OCI-LY3 (cell line): ENCODE measurements around the gene PROK1.

Experiments
- H2AFZ ChIP-seq: fragments of 200-600, 300-600 bp; shearing (Covaris generic); 2 replicates; pipeline ENCODE4 v1.6.0; 2014; ENCODE audit warnings: antibody characterized with exemption, low read depth, low read length
- H3K27ac ChIP-seq: fragments of 200-600, 300-600 bp; sonication (generic); 2 replicates; pipeline ENCODE4 v1.5.1; 2014; ENCODE audit warnings: mild to moderate bottlenecking, low read length, moderate library complexity, mixed read lengths
- H3K27me3 ChIP-seq: fragments of 200-600, 300-600 bp; sonication (generic); 2 replicates; pipeline ENCODE4 v1.6.1; 2014; ENCODE audit warnings: low read depth, low read length, mixed read lengths
- H3K36me3 ChIP-seq: fragments of 200-600, 300-600 bp; sonication (generic); replicated peaks from 2 replicates; pipeline ENCODE3; 2014; ENCODE audit warnings: low read depth, low read length, mixed read lengths
- H3K4me1 ChIP-seq: fragments of 300-600, 200-600 bp; sonication (generic); 2 replicates; pipeline ENCODE4 v1.6.1; 2014; ENCODE audit warnings: low read length, mixed read lengths
- H3K4me2 ChIP-seq: fragments of 200-600, 300-600 bp; sonication (generic); 2 replicates; pipeline ENCODE4 v1.6.1; 2014; ENCODE audit warnings: low read length, mixed read lengths
- H3K4me3 ChIP-seq: fragments of 300-600, 200-600 bp; sonication (generic); 2 replicates; pipeline ENCODE4 v1.5.1; 2014; ENCODE audit warnings: antibody characterized with exemption, mild to moderate bottlenecking, low read length, moderate library complexity
- H3K79me2 ChIP-seq: fragments of 300-600, 200-600 bp; shearing (Covaris generic); 2 replicates; pipeline ENCODE4 v1.6.1; 2014; ENCODE audit warnings: mild to moderate bottlenecking, low read length, mixed read lengths
- H3K9ac ChIP-seq: fragments of 300-600, 200-600 bp; shearing (Covaris generic); 2 replicates; pipeline ENCODE4 v1.6.0; 2014; ENCODE audit warnings: mild to moderate bottlenecking, low read length, moderate library complexity
- H3K9me3 ChIP-seq: fragments of 200-600, 300-600 bp; shearing (Covaris generic); 2 replicates; pipeline ENCODE4 v1.6.1; 2014; ENCODE audit warnings: low read length, mixed read lengths; ENCODE audit not compliant: insufficient read depth
- H4K20me1 ChIP-seq: fragments of 200-600, 300-600 bp; sonication (generic); 2 replicates; pipeline ENCODE4 v1.6.1; 2016; ENCODE audit warnings: low read length, mixed read lengths; ENCODE audit not compliant: insufficient read depth
- CTCF ChIP-seq: fragments of 200-600, 300-600 bp; sonication (generic); IDR thresholded peaks from 2 replicates; pipeline ENCODE4 v1.5.1; 2014; ENCODE audit warnings: antibody characterized with exemption, low read length, low read depth
- EZH2phosphoT487 ChIP-seq: fragments of 200-600 bp; shearing (Covaris generic); IDR thresholded peaks from 2 replicates; pipeline ENCODE4 v1.6.1; 2018; ENCODE audit warnings: antibody characterized with exemption, mixed run types, low read depth

Gene PROK1

GRCh38 chr1:110407260-110408210, 43.4 kb upstream of the PROK1 start, which contains the start of gene LAMTOR5:
LAMTOR5 (minus strand) TSS chr1:110407694; CDS start chr1:110407620, 74 bp downstream.
- no peak for TF ChIP-seq EZH2phosphoT487
- no peak for TF ChIP-seq CTCF
- Histone ChIP-seq H3K27ac (peak within 1 kb of the TSS; percentile 55), H3K27me3 (no peaks in the 10 kb centered on the region), H3K79me2 (peaks cover 21% of the 10 kb centered on the region), H3K36me3 (peaks cover 9% of the 10 kb centered on the region), H3K4me3 (peak within 1 kb of the TSS; percentile 95), H2AFZ (peak within 1 kb of the TSS; percentile 66; the same call in 1 of the 2 replicates), H4K20me1 (no peaks in the 10 kb centered on the region), H3K4me2 (peak within 1 kb of the TSS; percentile 94), H3K9ac (peak within 1 kb of the TSS; percentile 83), H3K4me1 (peaks cover 8% of the 10 kb centered on the region), H3K9me3 (no peaks in the 10 kb centered on the region)

GRCh38 chr1:110408488-110408887, 42.5 kb upstream of the PROK1 start:
- Histone ChIP-seq H4K20me1 (no peaks in the 10 kb centered on the region), H3K4me2 (peak overlapping the region; percentile 94), H3K4me3 (peak overlapping the region; percentile 95), H3K79me2 (peaks cover 21% of the 10 kb centered on the region), H2AFZ (no peak overlapping the region), H3K9me3 (no peaks in the 10 kb centered on the region), H3K9ac (no peak overlapping the region; the same call in 1 of the 2 replicates), H3K27me3 (no peaks in the 10 kb centered on the region), H3K4me1 (peaks cover 17% of the 10 kb centered on the region), H3K27ac (no peak overlapping the region), H3K36me3 (peaks cover 6% of the 10 kb centered on the region)
- TF ChIP-seq EZH2phosphoT487: no peak
- TF ChIP-seq CTCF: no peak

GRCh38 chr1:110409316-110409715, 41.6 kb upstream of the PROK1 start:
- Histone ChIP-seq H3K4me2 (no peak overlapping the region), H3K36me3 (peaks cover under 1% of the 10 kb centered on the region), H3K79me2 (peaks cover 21% of the 10 kb centered on the region), H4K20me1 (no peaks in the 10 kb centered on the region), H3K4me1 (peaks cover 23% of the 10 kb centered on the region), H3K9me3 (no peaks in the 10 kb centered on the region), H3K27ac (no peak overlapping the region), H3K9ac (no peak overlapping the region), H3K4me3 (no peak overlapping the region), H2AFZ (no peak overlapping the region), H3K27me3 (no peaks in the 10 kb centered on the region)
- TF ChIP-seq CTCF: no peak
- no peak for TF ChIP-seq EZH2phosphoT487

GRCh38 chr1:110411173-110411735, 39.7 kb upstream of the PROK1 start:
- TF ChIP-seq CTCF (no peak), EZH2phosphoT487 (no peak)
- Histone ChIP-seq H3K9me3 (no peaks in the 10 kb centered on the region), H3K4me1 (peaks cover 19% of the 10 kb centered on the region), H2AFZ (no peak overlapping the region), H3K4me3 (no peak overlapping the region), H3K79me2 (peaks cover 13% of the 10 kb centered on the region), H3K9ac (no peak overlapping the region), H4K20me1 (no peaks in the 10 kb centered on the region), H3K36me3 (no peaks in the 10 kb centered on the region), H3K27ac (no peak overlapping the region), H3K4me2 (no peak overlapping the region), H3K27me3 (no peaks in the 10 kb centered on the region)
